Activated naive CD8-positive, alpha-beta T cell treated with anti-CD3 and anti-CD28 coated beads for 36 hours (primary cell): Measurements from ENCODE around the gene SLBP. TPM values are rescaled to one million over a fixed set of nuclear protein-coding genes. Genes with fewer than 3 reads are reported as not detected.

Experiments used
- DNase-seq: peaks from one replicate; pipeline ENCODE4 v3.0.0; 2021
- H3K27ac Mint-ChIP-seq: one replicate; pipeline ENCODE4 v1.8.0; 2022; ENCODE audit warnings: mild to moderate bottlenecking, moderate library complexity, mixed read lengths
- H3K27me3 Mint-ChIP-seq: one replicate; pipeline ENCODE4 v1.8.0; 2022; ENCODE audit warnings: mild to moderate bottlenecking, mixed read lengths
- H3K36me3 Mint-ChIP-seq: one replicate; pipeline ENCODE4 v1.8.0; 2021; ENCODE audit warnings: mild to moderate bottlenecking, mixed read lengths
- H3K4me1 Mint-ChIP-seq: one replicate; pipeline ENCODE4 v1.8.0; 2021; ENCODE audit warnings: mixed read lengths
- H3K4me3 Mint-ChIP-seq: one replicate; pipeline ENCODE4 v1.8.0; 2022; ENCODE audit warnings: mild to moderate bottlenecking, moderate library complexity, mixed read lengths
- H3K9me3 Mint-ChIP-seq: one replicate; pipeline ENCODE4 v1.8.0; 2022; ENCODE audit warnings: mixed read lengths
- total RNA-seq, 2 experiments: library from RNA; stranded (reverse); gene quantifications; one replicate each; pipeline ENCODE4 v1.2.3, GENCODE V29; 2021

The SLBP gene
- total RNA-seq, 2 experiments from 2014 or later = 183 to 184 TPM

GRCh38 chr4:1723131-1723801, 11.1 kb upstream of the SLBP start:
- Mint-ChIP-seq H3K4me3 (peak overlapping the region; percentile 98), H3K9me3 (no peaks in the 10 kb centered on the region), H3K36me3 (peaks cover 61% of the 10 kb centered on the region), H3K27ac (peak overlapping the region; percentile 97), H3K27me3 (no peaks in the 10 kb centered on the region), H3K4me1 (peaks cover 39% of the 10 kb centered on the region)
- peak; percentile 73 for DNase-seq

DNA sequence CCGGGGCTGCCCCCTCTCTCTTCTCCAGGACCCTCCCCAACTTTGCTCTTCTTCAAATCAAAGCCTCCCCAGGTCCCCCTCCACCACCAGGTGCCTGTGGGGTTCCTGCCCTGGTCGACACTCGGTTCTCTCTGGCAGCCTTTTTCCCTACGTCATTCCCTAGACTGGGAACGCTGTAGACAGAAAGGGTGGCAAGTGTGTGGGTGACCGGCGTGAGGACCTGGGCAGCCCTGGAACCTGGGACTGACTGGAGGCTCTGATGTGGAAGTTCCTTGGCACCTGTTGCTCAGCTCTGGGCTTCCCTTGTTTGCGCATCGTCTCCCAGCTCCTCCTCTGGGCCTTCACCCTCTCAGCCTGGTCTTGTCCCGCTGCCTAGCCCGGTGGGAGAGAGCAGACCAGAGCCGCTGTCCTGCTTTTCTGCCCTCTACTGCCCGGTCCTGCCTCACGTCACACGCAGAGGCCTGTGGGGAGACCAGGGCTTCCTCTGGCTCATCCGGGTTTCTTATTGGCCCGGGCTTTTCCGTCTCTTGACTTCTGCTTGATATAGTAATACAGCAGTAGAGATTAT, 10.5 kb upstream of the SLBP start:
- no peak for DNase-seq
- Mint-ChIP-seq H3K4me3 (peak overlapping the region; percentile 98), H3K9me3 (no peaks in the 10 kb centered on the region), H3K4me1 (peaks cover 37% of the 10 kb centered on the region), H3K36me3 (peaks cover 56% of the 10 kb centered on the region), H3K27ac (peak overlapping the region; percentile 97), H3K27me3 (no peaks in the 10 kb centered on the region)

GRCh38 chr4:1721666-1722550, 9.8 kb upstream of the SLBP start:
- peak overlapping the region; percentile 98 for H3K4me3 Mint-ChIP-seq

GRCh38 chr4:1721003-1721665, 9.0 kb upstream of the SLBP start, which contains the start of the genes TACC3 and TMEM129:
Gene TACC3 (plus strand): TSS chr4:1721521. CDS start chr4:1723422, 1,901 bp downstream.
Gene TMEM129 (minus strand): TSS chr4:1721323. CDS start chr4:1720837, 486 bp downstream.
- DNase-seq = peak; percentile 94
- peaks cover 43% of the 10 kb centered on the region for H3K36me3 Mint-ChIP-seq
- H3K4me3 Mint-ChIP-seq = peak within 1 kb of the TSS; percentile 98
- H3K27me3 Mint-ChIP-seq = no peaks in the 10 kb centered on the region
- H3K4me1 Mint-ChIP-seq = peaks cover 33% of the 10 kb centered on the region
- H3K9me3 Mint-ChIP-seq = no peaks in the 10 kb centered on the region
- H3K27ac Mint-ChIP-seq = peak within 1 kb of the TSS; percentile 97

More at GRCh38 chr4:1721666-1722550, 9.8 kb upstream of the SLBP start:
- Mint-ChIP-seq H3K9me3 (no peaks in the 10 kb centered on the region), H3K27ac (peak overlapping the region; percentile 97), H3K36me3 (peaks cover 50% of the 10 kb centered on the region), H3K27me3 (no peaks in the 10 kb centered on the region), H3K4me1 (peaks cover 39% of the 10 kb centered on the region)
- DNase-seq = peak; percentile 36

DNA sequence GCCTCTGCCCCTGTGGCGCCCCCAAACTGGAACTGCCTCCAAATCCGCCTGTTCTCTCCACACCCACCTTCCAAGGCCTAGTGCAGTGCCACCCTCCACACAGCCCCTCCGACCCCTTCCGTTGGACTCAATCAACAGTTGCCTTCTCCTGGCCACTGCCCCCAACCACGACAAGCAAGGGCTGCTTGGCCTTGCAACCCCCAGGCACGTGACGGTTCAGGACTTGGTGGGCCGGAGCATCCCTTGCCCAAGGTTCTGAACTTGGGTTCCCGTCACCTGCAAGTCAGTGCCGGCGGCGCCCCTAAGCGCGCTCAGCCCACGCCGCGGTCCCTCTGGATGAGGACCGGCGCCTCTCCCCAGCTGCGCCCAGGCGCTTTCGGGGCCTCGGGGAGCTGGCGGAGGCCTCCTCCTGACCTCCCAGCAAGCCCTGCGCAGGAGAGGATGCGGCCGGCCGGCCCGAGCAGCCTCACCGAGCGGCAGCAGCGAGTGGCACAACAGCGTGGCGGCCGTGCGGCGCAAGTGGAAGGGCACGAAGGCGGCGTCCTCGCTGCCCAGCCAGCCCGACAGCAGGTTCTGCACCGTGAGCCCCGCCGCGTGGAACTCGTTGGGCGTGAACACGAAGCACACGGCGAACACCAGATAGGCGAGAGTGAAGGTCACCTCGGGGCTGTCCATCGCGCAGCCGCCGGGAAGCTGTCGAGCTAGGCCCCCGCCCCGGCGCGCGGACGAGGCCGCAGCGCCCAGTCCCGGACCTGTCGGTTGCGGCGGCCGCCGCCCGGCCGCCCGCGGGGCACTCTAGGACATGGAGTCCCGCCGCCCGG, 8.3 kb upstream of the SLBP start:
- Mint-ChIP-seq H3K4me3 (peak overlapping the region; percentile 89), H3K4me1 (peaks cover 36% of the 10 kb centered on the region), H3K27me3 (no peaks in the 10 kb centered on the region), H3K27ac (peak overlapping the region; percentile 91), H3K36me3 (peaks cover 41% of the 10 kb centered on the region), H3K9me3 (no peaks in the 10 kb centered on the region)
- peak; percentile 60 for DNase-seq

DNA sequence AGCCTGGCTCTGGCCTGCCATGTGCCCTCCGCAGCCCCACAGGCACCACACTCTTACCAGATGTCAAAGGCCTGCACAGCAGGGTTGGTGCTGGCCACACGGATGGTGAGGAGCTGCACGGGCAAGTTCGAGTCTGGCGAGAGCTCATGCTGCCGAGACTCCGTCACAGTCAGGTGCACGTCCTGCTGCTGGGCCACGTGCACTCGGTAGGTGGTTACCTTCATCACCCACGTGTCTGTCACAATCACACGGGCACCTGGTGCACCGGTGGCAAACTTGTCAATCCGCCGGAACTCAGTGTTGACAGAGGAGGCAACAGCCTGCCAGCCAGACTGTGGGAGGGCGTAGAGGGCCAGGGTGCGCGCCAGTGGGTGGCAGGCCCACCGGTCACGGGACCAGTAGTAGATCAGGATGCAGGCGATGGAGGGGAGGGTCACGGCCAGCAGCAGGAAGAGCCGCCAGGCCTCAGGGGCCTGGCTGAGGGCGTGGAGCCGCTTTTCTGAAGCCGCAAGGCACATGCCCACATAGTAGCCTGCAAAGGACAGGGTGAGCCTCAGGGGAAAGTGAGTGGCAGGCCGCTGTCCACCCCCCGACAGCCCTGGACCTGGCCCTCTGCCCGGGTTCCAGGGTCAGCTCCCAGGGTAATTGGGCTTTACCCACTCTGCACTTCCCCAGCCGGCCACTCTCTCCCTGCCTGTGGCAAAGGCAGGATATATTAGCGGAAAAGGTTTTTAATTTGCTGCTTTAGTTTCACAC, 6.2 kb upstream of the SLBP start:
- H3K27ac Mint-ChIP-seq = peak overlapping the region; percentile 48
- peaks cover 40% of the 10 kb centered on the region for H3K36me3 Mint-ChIP-seq
- peak overlapping the region; percentile 89 for H3K4me3 Mint-ChIP-seq
- H3K9me3 Mint-ChIP-seq = no peaks in the 10 kb centered on the region
- no peak for DNase-seq
- no peaks in the 10 kb centered on the region for H3K27me3 Mint-ChIP-seq
- peaks cover 31% of the 10 kb centered on the region for H3K4me1 Mint-ChIP-seq

DNA sequence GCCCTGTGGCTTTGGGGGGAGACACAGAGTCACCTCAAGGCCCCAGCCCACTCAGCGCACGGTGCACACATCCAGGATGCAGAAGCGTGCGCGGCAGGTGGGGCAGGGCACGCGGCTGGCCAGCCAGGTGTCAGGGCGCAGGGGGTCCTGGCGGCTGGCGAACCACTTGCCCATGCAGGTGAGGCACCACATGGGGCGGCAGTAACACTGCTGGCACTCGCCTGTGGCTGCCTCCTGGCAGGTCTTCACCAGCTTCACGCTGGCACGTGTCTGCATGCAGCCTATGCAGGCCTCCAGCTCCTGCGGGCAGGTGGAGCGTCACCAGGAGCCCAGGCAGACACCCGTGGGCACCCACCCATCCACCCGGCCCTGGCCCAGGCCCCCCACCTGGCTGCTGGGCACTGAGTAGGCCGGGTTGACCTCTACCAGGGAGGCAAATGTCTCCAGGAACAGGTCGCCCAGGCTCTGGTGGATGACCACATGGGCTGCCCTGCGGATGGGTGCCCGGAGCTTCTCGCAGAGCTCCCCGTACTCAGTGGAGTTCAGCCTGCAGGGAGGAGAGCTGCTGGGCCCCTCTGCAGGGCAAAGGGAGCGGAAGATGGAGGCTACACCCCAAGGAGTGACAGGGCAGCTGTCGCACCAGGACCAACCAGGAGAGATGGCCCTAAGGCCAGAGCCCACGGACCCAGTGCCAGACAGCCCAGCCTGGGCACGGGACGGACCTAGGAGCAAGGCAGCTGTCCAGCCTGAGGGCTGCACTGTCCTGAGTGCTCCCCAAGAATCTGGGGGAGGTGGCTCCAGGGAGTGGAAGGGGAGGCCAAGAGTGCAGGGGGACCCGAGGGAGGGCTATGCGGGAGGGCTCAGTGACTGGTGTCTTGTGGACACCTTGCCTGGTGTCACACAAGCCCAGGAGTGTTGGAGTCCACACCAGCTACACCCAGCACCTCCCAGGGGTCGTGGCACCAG, 5.3 kb upstream of the SLBP start:
- H3K27ac Mint-ChIP-seq = no peak overlapping the region
- H3K4me1 Mint-ChIP-seq = peaks cover 26% of the 10 kb centered on the region
- no peak for DNase-seq

GRCh38 chr4:1716065-1716945, 4.2 kb upstream of the SLBP start:
- no peak overlapping the region for H3K27ac Mint-ChIP-seq
- no peak for DNase-seq
- peaks cover 26% of the 10 kb centered on the region for H3K4me1 Mint-ChIP-seq

More for the DNA sequence above, 5.3 kb upstream of the SLBP start:
- Mint-ChIP-seq H3K9me3 (no peaks in the 10 kb centered on the region), H3K27me3 (no peaks in the 10 kb centered on the region), H3K36me3 (peaks cover 36% of the 10 kb centered on the region), H3K4me3 (no peak overlapping the region)

GRCh38 chr4:1715002-1715758, 3.1 kb upstream of the SLBP start:
- H3K4me3 Mint-ChIP-seq = peak overlapping the region; percentile 100
- peak overlapping the region; percentile 99 for H3K27ac Mint-ChIP-seq
- DNase-seq = no peak
- no peaks in the 10 kb centered on the region for H3K9me3 Mint-ChIP-seq
- no peaks in the 10 kb centered on the region for H3K27me3 Mint-ChIP-seq
- H3K36me3 Mint-ChIP-seq = peaks cover 43% of the 10 kb centered on the region
- peaks cover 34% of the 10 kb centered on the region for H3K4me1 Mint-ChIP-seq

More at GRCh38 chr4:1716065-1716945, 4.2 kb upstream of the SLBP start:
- peaks cover 32% of the 10 kb centered on the region for H3K36me3 Mint-ChIP-seq
- H3K9me3 Mint-ChIP-seq = no peaks in the 10 kb centered on the region
- no peak overlapping the region for H3K4me3 Mint-ChIP-seq
- no peaks in the 10 kb centered on the region for H3K27me3 Mint-ChIP-seq

- no peaks in the 10 kb centered on the region for H3K27me3 Mint-ChIP-seq
- H3K27ac Mint-ChIP-seq = peak overlapping the region; percentile 99
- peaks cover 37% of the 10 kb centered on the region for H3K4me1 Mint-ChIP-seq
- H3K9me3 Mint-ChIP-seq = no peaks in the 10 kb centered on the region
- no peak for DNase-seq
- peak overlapping the region; percentile 100 for H3K4me3 Mint-ChIP-seq
- H3K36me3 Mint-ChIP-seq = peaks cover 45% of the 10 kb centered on the region
These were observed 2.3 kb upstream of the SLBP start for GRCh38 chr4:1714303-1715001.
